Adipose tissue (tissue), 3 donors: Measurements from ENCODE around the gene FOXB1. TPM values are rescaled to one million over a fixed set of nuclear protein-coding genes. Genes with fewer than 3 reads are reported as not detected.

Experiments
- H3K27ac ChIP-seq: one replicate; pipeline ENCODE4 v1.5.1; 2013; ENCODE audit warnings: low read depth, low read length
- WGBS, 3 donors: extraction: QIAGEN DNeasy Blood & Tissue Kit; methylation state at CpG; one replicate each; pipeline ENCODE4 v1.1.7; 2013; 5-methylcytosine and 5-hydroxymethylcytosine counted together
- polyA plus RNA-seq, 3 donors: library from polyadenylated mRNA; stranded (reverse); fragments of 200-250 nt; gene quantifications; one replicate each; pipeline ENCODE4 v1.2.3, GENCODE V29; 2013
- donor health status: healthy with polysubstance abuse.
- donor health status: Bipolar disorder and iron deficiency.
- donor health status: healthy.

The FOXB1 gene
- polyA plus RNA-seq, 3 donors: not detected

DNA sequence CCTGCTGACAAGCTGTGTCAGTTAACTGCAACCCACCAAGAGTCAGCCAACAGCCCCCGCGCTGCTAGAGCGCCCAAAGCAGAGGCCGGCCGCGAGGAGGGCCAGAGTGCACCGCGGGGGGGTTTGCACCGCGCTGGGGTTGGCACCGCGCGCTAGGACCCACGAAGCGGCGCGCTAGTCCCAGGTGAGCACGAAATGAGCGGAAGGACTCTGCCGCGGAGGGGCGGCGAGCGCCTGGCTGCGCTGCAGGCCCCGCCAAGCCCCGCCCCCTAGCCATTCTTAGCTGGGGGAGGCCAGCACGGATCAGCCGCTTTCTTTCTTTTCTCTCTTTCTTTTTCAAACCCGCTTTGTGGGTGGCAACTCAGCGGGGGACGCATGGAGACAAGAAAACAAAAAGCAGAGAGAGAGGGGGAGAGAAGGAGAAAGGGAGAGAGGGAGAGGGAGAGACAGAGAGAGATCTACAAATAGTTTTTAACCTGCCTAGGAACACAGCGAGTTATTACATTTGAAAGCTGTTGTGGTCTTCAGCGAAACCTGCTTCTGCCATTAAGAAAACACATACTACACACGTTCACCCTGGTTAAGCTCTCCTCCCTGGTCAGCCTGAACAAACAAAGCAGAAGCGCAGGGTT, 6.9 kb upstream of the FOXB1 start:
- WGBS, 3 donors: 3 to 5% (median 3%) methylated on average over 35 to 36 of the region's 36 CpGs
- H3K27ac ChIP-seq: no peak overlapping the region

DNA sequence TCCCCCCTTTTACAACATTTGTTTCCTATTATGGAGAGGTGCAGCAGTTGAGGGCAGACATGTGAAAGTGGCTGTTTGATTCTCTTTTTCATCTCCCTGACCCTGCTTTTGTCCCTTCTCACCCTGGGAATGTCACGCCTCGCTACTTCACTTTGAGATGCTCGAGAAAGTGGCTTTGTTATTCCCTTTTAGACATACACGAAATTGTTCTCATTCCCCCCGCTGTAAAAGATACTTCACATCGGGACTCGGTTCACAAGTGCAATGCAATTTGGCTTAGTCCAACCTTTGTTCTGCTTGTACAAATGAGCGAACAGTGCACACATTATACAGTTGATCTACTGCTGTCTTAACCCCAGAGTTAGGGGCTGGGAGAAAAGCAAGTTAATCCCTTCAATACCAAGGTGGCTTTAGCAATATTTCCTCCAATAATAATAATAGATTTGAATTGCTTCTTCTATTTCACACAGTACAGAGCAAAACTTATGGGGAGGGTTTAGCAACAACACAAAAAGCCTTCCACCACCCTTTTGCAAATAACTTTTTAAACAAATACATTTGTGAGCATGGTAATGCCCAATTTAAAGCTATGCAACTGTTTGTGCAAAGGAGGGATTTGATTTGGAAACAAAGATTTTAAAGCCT, 5.7 kb upstream of the FOXB1 start:
- WGBS, 3 donors: 14 to 25% (median 17%) methylated on average over 8 of the region's 8 CpGs

DNA sequence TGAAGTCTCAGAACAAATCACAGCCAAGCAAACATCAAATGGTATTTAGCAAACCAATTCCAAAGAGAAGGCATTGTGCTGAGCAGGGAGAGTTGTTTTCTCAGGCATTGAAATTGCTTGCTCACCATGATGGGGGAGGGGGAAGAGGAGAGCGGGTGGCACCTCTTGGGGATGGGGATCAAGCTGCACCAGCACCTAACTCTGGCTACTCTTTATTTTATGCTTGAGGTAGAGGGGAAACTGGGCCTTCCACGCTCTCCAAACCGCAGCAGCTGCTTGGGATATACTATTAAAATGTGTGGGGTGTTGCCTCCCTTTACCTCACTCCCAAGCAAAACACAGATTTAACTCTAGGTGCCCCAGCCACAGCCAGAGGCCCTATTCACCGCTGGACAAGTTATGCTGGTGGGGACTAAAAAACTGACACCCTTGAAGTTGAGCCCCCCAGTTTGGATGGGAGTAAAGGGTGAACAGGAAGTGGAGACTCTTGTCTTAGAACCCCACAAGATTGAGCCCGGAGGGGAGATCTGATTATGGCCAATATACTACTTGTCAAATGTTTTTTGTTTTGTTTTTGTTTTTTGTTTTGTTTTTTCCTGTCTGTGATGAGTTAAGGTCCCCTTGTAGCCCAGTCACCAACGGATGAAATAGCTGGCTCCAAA, 5.0 kb upstream of the FOXB1 start:
- H3K27ac ChIP-seq: no peak overlapping the region
- 9 to 11% (median 10%) methylated on average over 6 of the region's 6 CpGs for WGBS, 3 donors

More for the DNA sequence above, 5.7 kb upstream of the FOXB1 start:
- H3K27ac ChIP-seq: no peak overlapping the region

DNA sequence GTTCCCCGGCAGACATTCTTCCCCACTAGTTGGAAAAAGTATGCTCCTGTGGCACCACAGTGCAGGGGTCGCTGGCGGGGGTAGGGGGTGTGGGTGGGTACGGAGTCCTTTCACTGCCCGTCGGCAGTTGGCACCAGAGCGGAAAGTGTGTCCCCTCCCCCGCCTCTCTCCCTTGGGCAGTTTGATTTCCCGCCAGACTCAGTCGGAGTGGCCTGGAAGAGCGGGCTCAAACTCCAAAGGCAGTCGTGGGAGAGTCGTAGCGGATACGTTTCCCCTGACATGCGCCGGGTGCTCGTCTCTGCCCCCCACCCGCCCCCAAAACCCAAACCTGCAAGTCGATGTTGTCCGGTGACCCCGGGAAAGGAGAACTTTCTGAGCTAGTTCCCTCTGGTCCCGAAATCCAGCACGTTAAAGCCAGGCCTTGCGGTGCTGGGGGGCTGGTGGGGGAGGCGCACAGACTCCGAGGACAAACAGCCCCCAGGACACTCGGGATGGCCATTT, 4.4 kb upstream of the FOXB1 start:
- no peak overlapping the region for H3K27ac ChIP-seq
- 4 to 5% (median 4%) methylated on average over 28 of the region's 28 CpGs for WGBS, 3 donors

DNA sequence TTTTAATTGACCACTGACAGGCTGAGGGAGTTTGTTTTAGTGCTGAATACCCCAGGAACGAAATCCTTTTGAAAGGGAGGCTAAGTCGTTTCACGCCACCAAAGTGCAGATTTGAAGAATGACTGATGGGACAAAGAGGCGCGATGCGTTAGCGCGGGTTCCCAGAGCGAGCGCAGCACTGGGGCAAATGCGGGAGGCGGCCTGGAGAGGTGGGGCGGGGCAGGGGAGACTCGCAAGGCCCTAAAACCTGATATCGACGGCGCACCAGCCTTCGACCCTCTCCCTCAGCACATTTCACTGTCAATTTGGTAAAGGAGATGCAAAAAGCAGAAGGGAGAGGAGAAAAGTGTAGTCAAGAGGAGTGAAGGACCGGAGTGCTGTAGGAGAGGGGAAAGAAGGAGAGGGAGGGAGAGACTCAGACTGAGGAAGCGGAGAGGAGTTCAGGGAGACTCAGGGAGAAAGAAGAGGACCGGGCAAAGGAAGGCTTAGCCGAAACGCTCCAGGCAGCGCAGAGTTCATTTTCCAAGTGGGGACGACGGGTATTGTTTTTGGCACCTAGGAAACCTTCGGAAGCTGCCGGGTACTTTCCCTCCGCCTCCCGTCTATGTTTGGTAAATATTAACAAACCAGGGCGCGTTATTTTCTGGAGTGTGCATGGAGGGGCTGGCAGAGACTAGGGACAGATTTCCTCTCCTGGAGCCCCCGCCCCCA, 3.8 kb upstream of the FOXB1 start:
- H3K27ac ChIP-seq: no peak overlapping the region
- whole genome bisulfite sequencing, 3 donors: 6% methylated on average over 33 of the region's 33 CpGs

DNA sequence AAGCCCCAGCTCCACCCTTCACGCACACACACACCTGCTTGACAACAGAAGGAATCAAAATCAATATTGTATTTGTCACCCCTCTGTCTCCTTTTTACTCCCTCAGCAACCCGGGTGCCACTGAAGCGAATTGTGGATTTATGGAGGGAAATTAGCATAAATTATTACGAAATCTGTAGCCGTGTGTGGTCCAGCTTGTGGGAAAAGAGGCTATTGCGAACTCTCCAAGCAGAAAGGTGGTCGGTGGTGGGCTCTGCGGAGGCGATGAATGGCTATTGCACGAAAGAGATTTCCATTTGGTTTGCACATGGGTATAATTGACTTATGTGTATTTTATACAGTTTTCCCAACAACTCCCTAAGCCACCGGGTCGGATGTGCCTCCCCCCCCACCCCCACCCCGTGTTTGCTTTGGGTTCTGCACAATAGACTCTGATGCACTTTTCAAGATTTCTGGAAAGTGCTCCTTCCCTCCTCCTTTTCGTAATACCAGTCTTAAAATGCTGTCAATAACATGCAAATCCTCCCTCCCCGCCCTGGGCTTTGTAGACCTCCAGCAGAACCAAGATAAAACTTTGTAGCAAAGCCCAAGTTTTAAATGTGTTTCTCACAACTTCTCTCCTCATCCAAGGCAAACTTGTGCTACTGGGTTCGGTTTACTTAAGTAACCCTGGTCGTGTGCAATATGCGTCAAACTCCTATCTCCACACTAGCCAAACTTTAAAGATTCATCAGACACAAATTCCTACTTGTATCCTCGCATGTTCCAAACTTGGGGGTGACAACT, 3.1 kb upstream of the FOXB1 start:
- no peak overlapping the region for H3K27ac ChIP-seq
- WGBS, 3 donors: 7 to 10% (median 9%) methylated on average over 19 of the region's 19 CpGs

DNA sequence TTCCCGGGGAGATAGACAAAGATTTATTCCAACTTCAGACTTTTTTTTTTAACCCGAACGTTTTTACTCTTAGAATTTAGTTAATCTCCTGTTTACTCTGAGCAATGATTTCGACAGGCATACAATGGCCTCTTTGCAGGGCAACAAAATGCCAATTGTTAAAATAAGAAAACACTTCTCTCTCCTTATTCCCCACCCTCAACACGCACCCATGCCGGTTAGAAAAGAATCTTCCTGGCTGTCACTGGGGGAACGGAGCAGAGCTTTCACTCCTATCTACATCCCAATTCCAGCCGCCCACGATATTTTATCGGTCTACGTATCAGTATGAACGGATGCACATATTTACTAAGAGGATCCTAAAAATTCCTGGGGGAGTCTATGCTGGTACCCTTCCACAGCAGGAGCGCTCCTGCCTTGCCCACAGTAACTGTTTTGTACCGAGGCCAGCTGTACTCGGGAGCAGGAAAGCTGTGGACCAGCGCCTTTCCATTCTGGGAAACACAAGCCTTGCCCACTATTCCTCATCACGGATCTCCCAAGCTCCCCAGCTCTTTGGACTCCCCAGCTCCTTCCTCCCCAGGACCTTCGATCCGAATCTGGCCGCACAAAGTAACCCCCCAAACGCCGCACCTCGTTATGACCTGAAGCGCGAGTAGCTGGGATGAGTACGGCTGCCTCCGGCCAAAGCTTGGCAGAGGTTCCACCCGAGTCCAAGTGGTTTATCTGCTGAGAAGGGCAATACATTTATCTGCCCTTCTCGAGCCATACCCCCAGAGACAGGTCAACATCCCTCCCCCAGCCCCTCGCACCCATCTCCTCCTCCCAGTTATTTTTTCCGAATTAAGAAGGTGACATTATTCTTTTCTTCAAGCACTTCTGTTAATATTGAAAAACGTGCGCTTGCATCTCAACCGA, 2.2 kb upstream of the FOXB1 start:
- 6 to 12% (median 9%) methylated on average over 33 to 34 of the region's 34 CpGs for WGBS, 3 donors

DNA sequence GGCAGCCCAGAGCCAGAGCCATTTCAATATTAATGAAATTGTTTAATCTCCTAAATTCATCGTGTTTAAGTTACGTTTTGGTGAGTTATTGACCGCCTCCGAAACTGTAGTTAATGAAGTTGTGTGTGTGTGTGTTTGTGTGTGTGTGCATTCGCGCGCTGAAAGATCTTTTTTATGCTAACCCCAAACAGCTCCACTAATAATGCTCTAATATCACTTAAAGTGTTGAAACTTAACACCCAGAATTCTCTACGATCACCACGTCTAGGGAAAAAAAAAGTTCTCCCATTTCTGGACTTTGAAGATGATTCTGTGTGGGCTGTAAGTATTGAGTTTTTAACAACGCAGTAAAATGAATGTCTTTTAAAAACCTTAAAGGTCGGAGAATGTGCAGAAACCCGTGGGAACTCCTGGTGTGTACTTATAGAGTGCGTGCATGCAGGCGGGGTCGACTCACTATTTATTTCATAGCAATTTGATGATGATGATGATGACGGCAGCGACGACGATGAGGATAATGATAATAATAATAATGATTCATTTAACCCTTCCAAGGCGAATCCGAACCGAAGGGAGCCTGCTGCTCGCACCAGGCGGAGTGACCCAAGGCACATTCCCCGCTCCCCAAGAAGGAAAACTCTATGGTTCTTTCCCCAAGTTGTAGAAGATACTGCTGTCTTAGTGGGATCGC, 1.4 kb upstream of the FOXB1 start:
- WGBS, 3 donors: 7 to 17% (median 14%) methylated on average over 26 of the region's 26 CpGs
- no peak overlapping the region for H3K27ac ChIP-seq

More for the DNA sequence above, 2.2 kb upstream of the FOXB1 start:
- H3K27ac ChIP-seq: no peak overlapping the region

DNA sequence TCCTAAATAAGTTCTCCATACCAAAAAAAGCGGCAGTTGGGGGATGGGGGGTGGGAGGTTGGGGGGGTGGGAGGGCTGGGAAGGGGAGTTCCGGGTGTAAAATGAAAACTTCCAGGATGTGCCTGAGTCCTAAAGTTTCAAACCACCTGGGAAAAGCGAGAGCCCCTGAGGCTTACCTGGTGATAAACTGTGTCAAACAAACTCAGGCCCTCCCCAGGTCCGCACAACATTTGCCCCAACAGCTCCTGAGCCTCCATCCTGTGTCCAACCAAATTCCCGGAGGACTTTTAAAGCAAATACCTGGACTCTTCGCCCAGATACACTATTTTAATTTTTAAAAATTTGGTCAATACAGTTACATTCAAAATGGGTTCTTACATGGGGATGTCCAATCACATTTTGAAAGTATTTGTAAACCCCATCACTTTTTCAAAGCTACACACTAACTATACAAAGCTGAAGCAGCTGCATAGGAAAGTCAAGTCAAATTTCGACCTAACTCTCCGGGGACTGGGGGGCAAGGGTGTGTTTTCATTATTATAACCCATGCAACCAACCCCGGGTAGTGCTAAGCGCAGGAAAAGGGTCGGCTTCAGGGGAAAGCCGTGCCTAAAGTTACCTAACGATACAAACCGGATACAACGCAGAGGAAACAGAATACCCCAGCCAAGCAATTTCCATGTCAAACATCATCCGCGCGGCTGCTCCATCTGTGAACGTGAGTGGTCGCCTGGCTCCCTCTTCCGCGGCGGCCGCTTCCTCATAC, 685 bp upstream of the FOXB1 start:
- no peak overlapping the region for H3K27ac ChIP-seq
- 2 to 5% (median 5%) methylated on average over 24 of the region's 24 CpGs for WGBS, 3 donors

DNA sequence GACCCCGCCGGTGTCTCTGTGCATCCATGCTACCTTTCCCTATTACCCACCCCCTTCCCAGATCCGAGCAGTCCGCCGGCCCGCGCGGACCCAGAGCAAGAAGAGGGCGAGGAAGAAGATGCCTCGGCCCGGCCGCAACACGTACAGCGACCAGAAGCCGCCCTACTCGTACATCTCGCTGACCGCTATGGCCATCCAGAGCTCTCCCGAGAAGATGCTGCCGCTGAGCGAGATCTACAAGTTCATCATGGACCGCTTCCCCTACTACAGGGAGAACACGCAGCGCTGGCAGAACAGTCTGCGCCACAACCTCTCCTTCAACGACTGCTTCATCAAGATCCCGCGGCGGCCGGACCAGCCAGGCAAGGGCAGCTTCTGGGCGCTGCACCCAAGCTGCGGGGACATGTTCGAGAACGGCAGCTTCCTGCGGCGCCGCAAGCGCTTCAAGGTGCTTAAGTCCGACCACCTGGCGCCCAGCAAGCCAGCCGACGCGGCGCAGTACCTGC, 788 bp downstream of the FOXB1 start:
- WGBS, 3 donors: 2 to 3% (median 2%) methylated on average over 33 to 44 of the region's 44 CpGs
- no peak overlapping the region for H3K27ac ChIP-seq

DNA sequence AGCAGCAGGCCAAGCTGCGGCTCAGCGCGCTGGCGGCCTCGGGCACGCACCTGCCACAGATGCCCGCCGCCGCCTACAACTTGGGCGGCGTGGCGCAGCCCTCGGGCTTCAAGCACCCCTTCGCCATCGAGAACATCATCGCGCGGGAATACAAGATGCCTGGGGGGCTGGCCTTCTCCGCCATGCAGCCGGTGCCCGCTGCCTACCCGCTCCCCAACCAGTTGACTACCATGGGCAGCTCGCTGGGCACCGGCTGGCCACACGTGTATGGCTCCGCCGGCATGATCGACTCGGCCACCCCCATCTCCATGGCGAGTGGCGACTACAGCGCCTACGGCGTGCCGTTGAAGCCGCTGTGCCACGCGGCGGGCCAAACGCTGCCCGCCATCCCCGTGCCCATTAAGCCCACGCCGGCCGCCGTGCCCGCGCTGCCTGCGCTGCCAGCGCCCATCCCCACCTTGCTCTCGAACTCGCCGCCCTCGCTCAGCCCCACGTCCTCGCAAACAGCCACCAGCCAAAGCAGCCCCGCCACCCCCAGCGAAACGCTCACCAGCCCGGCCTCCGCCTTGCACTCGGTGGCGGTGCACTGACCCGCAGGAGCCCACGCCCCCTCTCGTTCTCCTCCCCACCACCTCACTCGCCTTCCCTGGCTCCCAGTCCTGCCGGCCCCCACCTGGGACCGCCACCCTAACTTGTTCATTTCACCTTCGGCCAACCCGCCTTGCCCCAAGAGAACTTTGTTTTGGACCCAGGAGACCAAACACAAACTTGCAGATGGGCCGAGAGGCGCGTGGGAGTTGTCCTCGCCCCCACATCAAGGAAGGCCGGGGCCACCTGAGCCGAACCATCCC, 1.5 kb downstream of the FOXB1 start:
- 3 to 4% (median 3%) methylated on average over 75 to 77 of the region's 77 CpGs for WGBS, 3 donors

DNA sequence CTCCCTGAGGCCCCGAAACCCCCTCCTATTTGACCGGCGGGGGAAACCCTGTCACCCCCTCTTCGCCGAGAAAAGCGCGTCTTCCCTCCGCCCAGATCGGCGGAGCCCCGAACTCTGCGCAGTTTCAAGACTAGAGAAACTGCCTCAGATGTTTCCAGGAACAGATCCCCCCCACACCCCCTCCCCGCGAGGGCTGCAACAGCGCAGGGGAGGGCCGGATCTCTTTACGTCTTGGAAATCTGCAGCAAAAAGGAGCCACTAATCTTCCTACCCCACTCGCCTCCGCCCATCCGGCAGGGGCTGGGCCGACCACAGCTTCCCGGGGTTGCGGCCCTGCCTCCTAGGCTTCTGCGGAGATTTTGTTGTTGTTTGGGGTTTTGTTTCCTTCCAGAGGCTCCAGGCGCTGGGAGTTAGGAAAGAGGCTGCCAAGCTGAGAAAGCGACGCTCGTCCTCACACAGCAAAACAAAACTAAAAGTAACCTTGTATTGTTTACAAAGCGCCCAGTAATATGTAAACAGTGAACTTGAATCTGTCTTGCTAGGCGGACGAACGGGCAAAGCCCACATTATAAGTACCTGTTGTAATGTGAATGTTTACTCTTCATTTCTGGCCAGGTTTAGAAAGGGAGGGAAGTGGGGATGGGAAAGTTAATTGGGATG, 2.2 kb downstream of the FOXB1 start:
- H3K27ac ChIP-seq: no peak overlapping the region
- 1 to 2% (median 2%) methylated on average over 31 to 32 of the region's 32 CpGs for WGBS, 3 donors

More for the DNA sequence above, 1.5 kb downstream of the FOXB1 start:
- H3K27ac ChIP-seq: no peak overlapping the region

DNA sequence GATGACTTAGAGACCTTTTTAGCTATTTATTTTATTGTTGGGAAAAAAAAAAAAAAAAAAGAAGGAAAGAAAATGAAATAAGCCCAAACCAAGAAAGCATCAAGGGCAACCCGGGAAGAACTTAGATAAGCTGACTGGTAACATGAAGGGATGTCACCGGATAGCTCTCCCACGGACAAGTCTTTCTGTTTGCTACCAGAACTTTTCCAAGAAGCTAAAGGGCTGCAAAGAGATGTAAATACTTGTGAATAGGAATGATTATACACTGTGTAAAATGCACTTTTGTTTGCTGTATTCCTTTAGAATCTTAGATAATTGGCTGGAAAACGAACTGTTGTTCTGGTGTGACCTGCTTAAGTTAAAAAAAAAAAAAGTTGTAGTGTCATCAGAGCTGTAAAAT, 2.8 kb downstream of the FOXB1 start:
- WGBS, 3 donors: 12 to 14% (median 12%) methylated on average over 4 of the region's 4 CpGs
- H3K27ac ChIP-seq: no peak overlapping the region

DNA sequence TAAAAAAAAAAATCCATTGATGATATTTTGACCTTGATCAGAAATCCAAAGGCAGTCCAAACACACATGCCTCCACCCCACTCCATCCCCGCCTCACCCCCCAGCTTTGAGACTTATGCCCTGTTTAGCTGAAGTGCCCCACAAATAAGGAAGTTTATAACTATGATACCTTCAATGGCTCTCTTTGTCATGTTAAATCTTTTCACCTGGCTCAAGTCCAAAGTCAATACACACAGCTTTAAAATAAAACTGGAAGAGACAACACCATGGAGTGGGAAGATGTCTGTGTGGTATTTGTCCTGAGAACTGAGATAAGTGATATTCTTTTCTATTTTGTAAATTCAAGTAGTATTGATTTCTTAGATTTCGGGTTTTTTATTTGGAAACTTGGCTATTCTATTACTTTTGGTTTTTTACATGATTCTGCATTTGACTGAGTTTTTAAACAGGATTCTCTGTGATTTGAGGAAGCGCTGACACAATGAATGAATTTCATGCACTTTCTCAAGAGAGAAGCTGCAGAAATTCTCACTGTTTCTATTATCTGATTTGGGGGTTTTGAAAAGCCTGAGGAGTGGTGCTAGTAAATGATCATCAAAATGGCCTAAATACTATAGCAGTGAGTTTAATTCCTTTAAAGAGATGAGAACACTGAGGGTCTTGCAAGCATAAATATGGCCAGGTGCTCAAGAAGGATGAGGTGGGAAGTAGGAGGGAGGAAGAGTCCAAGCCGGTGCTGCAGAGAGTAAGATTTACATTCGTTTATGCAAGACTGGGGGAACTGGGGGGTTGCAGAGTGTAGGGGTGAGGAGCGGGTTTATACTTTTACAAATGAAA, 5.2 kb downstream of the FOXB1 start:
- H3K27ac ChIP-seq: no peak overlapping the region
- 12 to 29% (median 20%) methylated on average over 6 of the region's 6 CpGs for WGBS, 3 donors
